SJCRH30 (cell line): Measurements from ENCODE around the gene TMEM221. TPM values are rescaled to one million over a fixed set of nuclear protein-coding genes. Genes with fewer than 3 reads are reported as not detected.
"Not testable (repeated sequence)": the region's sequence is repeated elsewhere in the genome, so short reads cannot be mapped to it uniquely, and the experiment has no call there.

Source experiments
- DNase-seq, 2 experiments: peaks; one replicate each; pipeline ENCODE4 v3.0.0-alpha.2; 2015 to 2020
- H3K27ac ChIP-seq: fragments of 250-450 bp; sonication (Bioruptor Pico); 2 replicates; pipeline ENCODE4 v1.5.1; 2020; ENCODE audit warnings: mild to moderate bottlenecking, moderate library complexity
- H3K27me3 ChIP-seq: fragments of 250-450 bp; sonication (Bioruptor Pico); 2 replicates; pipeline ENCODE4 v1.5.1; 2020; ENCODE audit warnings: mild to moderate bottlenecking, moderate library complexity
- H3K36me3 ChIP-seq: fragments of 250-450 bp; sonication (Bioruptor Pico); 2 replicates; pipeline ENCODE4 v1.5.1; 2020; ENCODE audit warnings: mild to moderate bottlenecking, moderate library complexity
- H3K4me1 ChIP-seq: fragments of 250-450 bp; sonication (Bioruptor Pico); 2 replicates; pipeline ENCODE4 v1.5.1; 2020; ENCODE audit warnings: mild to moderate bottlenecking, moderate library complexity
- H3K4me3 ChIP-seq: fragments of 250-450 bp; sonication (Bioruptor Pico); 2 replicates; pipeline ENCODE4 v1.5.1; 2020; ENCODE audit warnings: mild to moderate bottlenecking, moderate library complexity
- H3K9me3 ChIP-seq: fragments of 250-450 bp; sonication (Bioruptor Pico); replicated peaks from 2 replicates; pipeline ENCODE4 v1.5.1; 2020; ENCODE audit warnings: mild to moderate bottlenecking, moderate library complexity
- total RNA-seq: library from RNA; depleted of rRNA; stranded (reverse); fragments of >200 nt; shearing (Covaris generic); gene quantifications from 2 replicates; pipeline ENCODE4 v1.2.3, GENCODE V29; 2014

TMEM221 gene
- total RNA-seq, 1 experiment from 2014 or later, result 0.10 TPM

DNA sequence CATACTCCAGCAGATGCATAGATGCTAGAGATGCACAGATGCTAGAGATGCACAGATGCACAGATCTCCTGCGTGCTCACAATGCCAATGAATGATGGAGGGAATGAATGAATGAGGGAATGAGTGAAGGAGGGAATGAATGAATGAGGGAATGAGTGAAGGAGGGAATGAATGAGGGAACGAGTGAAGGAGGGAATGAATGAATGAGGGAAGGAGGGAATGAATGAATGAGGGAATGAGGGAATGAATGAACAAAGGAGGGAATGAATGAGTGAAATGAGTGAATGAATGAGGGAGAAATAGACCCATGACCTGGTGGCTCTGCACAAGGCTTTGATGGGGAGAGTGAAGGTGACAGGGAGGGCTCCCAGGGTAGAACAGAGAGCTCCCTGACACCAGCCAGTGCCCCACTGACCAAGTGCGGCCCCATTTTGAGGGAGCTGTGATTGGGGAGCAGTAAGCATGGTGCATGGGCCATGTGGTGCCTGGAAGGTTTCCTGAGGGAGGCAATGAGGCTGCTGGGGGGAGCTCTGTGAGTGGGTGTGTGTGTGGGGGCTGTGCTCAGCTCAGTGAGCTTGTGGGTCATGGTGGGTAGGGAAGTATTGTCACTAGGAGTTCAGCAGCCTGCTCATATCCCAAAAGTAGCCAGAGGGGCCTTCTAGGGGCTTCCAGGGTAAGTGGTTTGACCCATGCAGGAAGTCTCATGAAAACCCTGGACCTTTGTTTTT, 34.6 kb upstream of the TMEM221 start:
- Histone ChIP-seq H3K9me3 (no peaks in the 10 kb centered on the region), H3K4me3 (no peak overlapping the region), H3K36me3 (no peaks in the 10 kb centered on the region), H3K4me1 (no peaks in the 10 kb centered on the region), H3K27me3 (no peaks in the 10 kb centered on the region), H3K27ac (no peak overlapping the region)
- DNase-seq, result no peak

- Histone ChIP-seq H3K9me3 (no peaks in the 10 kb centered on the region), H3K4me3 (no peak overlapping the region), H3K27me3 (no peaks in the 10 kb centered on the region), H3K36me3 (no peaks in the 10 kb centered on the region), H3K27ac (no peak overlapping the region), H3K4me1 (no peaks in the 10 kb centered on the region)
- no peak for DNase-seq
Measured at GRCh38 chr19:17481986-17482385, 33.5 kb upstream of the TMEM221 start.

- H3K27ac ChIP-seq, result no peak overlapping the region
Measured at GRCh38 chr19:17479325-17479791, 30.9 kb upstream of the TMEM221 start.

DNA sequence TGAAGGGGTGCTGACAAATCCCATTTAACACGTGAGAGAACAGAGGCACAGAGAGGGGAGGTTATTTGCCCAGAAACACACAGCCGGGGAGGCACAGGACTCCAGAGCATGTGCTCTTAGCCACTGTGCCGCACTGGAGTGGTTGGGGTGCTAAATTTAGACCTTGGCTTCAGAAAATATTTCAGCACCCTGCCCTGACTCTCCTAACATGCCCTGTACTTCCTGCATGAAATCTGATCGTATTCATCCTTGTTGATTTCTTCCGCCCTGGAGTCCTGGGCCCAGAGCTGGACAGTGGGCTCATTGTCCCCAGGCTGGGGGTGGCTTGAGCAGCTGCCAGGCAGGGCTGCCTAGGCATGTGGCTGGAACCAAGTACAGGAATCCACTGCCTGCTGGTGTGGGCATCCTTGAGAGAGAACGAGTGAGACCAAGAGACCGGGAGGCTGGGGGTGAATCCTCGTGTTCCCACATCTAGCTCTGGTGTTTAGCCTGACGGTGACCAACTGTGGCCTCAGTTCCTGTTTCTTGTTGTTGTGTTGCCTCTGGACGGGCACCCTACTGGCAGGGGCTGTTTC, 27.2 kb upstream of the TMEM221 start:
- H3K36me3 ChIP-seq, result no peaks in the 10 kb centered on the region

More at GRCh38 chr19:17479325-17479791, 30.9 kb upstream of the TMEM221 start:
- DNase-seq, result no peak
- peaks cover 12% of the 10 kb centered on the region for H3K4me1 ChIP-seq
- no peak overlapping the region for H3K4me3 ChIP-seq
- H3K27me3 ChIP-seq, result no peaks in the 10 kb centered on the region
- H3K36me3 ChIP-seq, result no peaks in the 10 kb centered on the region
- H3K9me3 ChIP-seq, result no peaks in the 10 kb centered on the region

GRCh38 chr19:17475011-17475540, 26.6 kb upstream of the TMEM221 start:
- H3K4me3 ChIP-seq, DNase-seq, H3K27me3 ChIP-seq, H3K9me3 ChIP-seq, H3K36me3 ChIP-seq: not testable (repeated sequence)
- peaks cover 12% of the 10 kb centered on the region for H3K4me1 ChIP-seq
- peak overlapping the region; percentile 93 for H3K27ac ChIP-seq

More for the DNA sequence above, 27.2 kb upstream of the TMEM221 start:
- no peaks in the 10 kb centered on the region for H3K9me3 ChIP-seq
- H3K27ac ChIP-seq, result peak overlapping the region; percentile 93
- H3K27me3 ChIP-seq, result no peaks in the 10 kb centered on the region
- H3K4me3 ChIP-seq, result no peak overlapping the region
- peak; percentile 99 for DNase-seq
- peaks cover 12% of the 10 kb centered on the region for H3K4me1 ChIP-seq

- H3K27me3 ChIP-seq, result no peaks in the 10 kb centered on the region
- H3K9me3 ChIP-seq, result no peaks in the 10 kb centered on the region
- DNase-seq, result peak in 1 of 2 experiments; percentile 51
- peaks cover 12% of the 10 kb centered on the region for H3K4me1 ChIP-seq
- H3K27ac ChIP-seq, result no peak overlapping the region
- H3K36me3 ChIP-seq, result no peaks in the 10 kb centered on the region
- H3K4me3 ChIP-seq, result no peak overlapping the region
Measured at GRCh38 chr19:17473041-17473440, 24.6 kb upstream of the TMEM221 start.

- H3K9me3 ChIP-seq, result no peaks in the 10 kb centered on the region
- no peak overlapping the region for H3K27ac ChIP-seq
- peak overlapping the region; percentile 99 for H3K4me3 ChIP-seq
- peaks cover 5% of the 10 kb centered on the region; the same call in 1 of the 2 replicates for H3K27me3 ChIP-seq
- peaks cover 14% of the 10 kb centered on the region for H3K4me1 ChIP-seq
- no peaks in the 10 kb centered on the region for H3K36me3 ChIP-seq
- DNase-seq, result no peak
Measured at GRCh38 chr19:17471410-17472125, 23.1 kb upstream of the TMEM221 start.

GRCh38 chr19:17470068-17470841, 21.8 kb upstream of the TMEM221 start, which contains the start of gene SLC27A1:
SLC27A1 (plus strand) TSS chr19:17470524; CDS start chr19:17470541, 17 bp downstream.
- Histone ChIP-seq H3K4me1 (peaks cover 11% of the 10 kb centered on the region), H3K4me3 (peak within 1 kb of the TSS; percentile 99), H3K9me3 (no peaks in the 10 kb centered on the region), H3K27me3 (peaks cover 5% of the 10 kb centered on the region; the same call in 1 of the 2 replicates), H3K36me3 (no peaks in the 10 kb centered on the region), H3K27ac (peak within 1 kb of the TSS; percentile 32; the same call in 1 of the 2 replicates)
- DNase-seq, result peak; percentile 100

DNA sequence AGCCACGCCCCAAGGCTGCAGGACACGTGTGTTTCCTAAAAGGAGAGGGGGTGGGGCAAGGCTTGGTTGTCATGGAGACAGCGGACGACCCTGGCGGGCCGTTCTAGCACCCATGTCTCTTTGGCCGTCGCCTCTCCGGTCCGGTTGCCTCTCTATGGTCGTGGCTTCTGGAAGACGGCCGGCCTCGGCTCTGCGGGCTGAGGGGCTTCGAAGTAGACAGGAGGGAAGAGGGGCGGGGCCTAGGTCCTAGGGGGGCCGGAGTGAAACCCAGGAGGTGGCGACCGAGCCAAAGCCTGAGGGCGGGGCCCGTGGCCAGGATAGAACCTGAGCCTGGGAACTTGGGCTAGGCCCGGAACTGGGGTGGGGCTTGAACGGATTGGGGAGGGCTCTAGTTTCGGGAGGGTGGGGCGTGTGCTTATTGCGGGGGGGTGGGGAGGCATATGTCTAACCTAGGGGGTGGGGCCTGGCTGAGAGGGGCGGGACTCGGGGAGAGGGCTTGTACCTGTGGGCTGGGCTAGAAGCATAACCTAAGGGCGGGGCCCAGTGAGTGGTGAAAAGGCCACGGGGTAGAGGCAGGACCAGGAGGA, 21.1 kb upstream of the TMEM221 start:
- H3K27me3 ChIP-seq, result peaks cover 5% of the 10 kb centered on the region; the same call in 1 of the 2 replicates
- peak overlapping the region; percentile 99 for H3K4me3 ChIP-seq
- no peaks in the 10 kb centered on the region for H3K9me3 ChIP-seq
- DNase-seq, result peak; percentile 99
- H3K4me1 ChIP-seq, result peaks cover 8% of the 10 kb centered on the region
- peak overlapping the region; percentile 32; the same call in 1 of the 2 replicates for H3K27ac ChIP-seq
- no peaks in the 10 kb centered on the region for H3K36me3 ChIP-seq

DNA sequence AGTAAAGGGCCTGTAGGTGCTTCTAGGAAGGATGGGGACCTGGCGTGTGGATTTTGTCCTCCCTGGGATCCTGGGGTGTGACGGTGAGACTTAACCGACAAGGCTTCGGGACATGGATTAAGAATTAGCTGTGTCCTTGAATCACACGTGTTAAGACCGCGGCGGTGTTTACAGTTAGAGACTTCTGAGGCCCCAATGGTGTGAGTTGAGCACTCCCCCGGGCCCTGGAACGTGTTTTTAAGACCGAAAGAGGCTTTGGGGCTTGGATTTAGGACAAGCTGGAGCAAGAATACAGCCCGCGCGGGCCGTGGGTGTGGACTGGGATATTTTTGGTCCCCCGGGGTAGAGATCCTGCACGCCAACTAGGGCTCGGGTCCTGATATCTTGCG, 20.6 kb upstream of the TMEM221 start:
- Histone ChIP-seq H3K4me1 (peaks cover 8% of the 10 kb centered on the region), H3K36me3 (no peaks in the 10 kb centered on the region), H3K9me3 (no peaks in the 10 kb centered on the region), H3K4me3 (peak overlapping the region; percentile 99), H3K27ac (peak overlapping the region; percentile 32; the same call in 1 of the 2 replicates), H3K27me3 (peaks cover 5% of the 10 kb centered on the region; the same call in 1 of the 2 replicates)
- DNase-seq, result no peak

GRCh38 chr19:17468302-17469091, 20.0 kb upstream of the TMEM221 start:
- no peaks in the 10 kb centered on the region for H3K9me3 ChIP-seq
- H3K4me1 ChIP-seq, result peaks cover 8% of the 10 kb centered on the region
- H3K27me3 ChIP-seq, result peaks cover 5% of the 10 kb centered on the region; the same call in 1 of the 2 replicates
- H3K27ac ChIP-seq, result no peak overlapping the region
- no peaks in the 10 kb centered on the region for H3K36me3 ChIP-seq
- H3K4me3 ChIP-seq, result peak overlapping the region; percentile 99
- DNase-seq, result no peak

DNA sequence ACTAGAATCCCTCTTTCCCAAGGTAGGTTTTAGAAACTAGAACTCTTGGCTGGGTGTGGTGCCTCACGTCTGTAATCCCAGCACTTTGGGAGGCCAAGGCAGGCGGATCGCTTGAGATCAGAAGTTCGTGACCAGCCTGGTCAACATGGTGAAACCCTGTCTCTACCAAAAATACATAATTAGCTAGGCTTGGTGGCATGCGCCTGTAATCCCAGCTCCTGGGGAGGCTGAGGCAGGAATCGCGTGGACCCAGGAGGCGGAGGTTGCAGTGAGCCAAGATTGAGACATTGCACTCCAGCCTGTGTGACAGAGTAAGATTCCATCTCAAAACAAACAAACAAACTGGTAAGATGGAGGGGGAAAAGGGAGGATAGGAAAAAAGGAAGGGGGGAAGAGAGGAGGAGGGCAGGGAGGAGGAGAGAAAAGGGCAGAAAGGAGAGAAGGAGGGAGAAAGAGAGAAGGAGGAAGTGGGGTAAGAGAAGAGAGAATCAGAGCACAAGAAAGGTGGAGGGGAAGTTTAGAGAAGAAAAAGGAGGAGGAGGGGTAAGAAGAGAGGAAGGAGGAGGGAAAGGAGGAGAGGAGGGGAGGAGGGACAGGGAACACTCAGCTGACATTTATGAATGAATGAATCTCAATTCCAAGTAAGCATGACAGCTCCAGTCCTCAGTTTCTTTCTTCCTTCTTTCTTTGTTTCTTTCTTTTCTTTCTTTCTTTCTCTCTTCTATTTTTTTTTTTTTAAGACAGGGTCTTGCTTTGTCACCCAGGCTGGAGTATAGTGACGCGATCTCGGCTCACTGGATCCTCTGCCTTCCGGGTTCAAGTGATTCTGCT, 19.2 kb upstream of the TMEM221 start:
- no peak overlapping the region for H3K4me3 ChIP-seq
- no peak overlapping the region for H3K27ac ChIP-seq
- peaks cover 6% of the 10 kb centered on the region; the same call in 1 of the 2 replicates for H3K27me3 ChIP-seq
- DNase-seq, result no peak
- H3K9me3 ChIP-seq, result no peaks in the 10 kb centered on the region
- peaks cover 8% of the 10 kb centered on the region for H3K4me1 ChIP-seq
- no peaks in the 10 kb centered on the region for H3K36me3 ChIP-seq
